ENCODE measurements around the gene SAP130.

The SAP130 gene

GRCh38 chr2:128026448-128027277 is 1.2 kb downstream of the SAP130 start:
- in situ Hi-C loops (cut with MboI; ENCODE audit: low sequenced_read_pairs) = no loop called here

DNA sequence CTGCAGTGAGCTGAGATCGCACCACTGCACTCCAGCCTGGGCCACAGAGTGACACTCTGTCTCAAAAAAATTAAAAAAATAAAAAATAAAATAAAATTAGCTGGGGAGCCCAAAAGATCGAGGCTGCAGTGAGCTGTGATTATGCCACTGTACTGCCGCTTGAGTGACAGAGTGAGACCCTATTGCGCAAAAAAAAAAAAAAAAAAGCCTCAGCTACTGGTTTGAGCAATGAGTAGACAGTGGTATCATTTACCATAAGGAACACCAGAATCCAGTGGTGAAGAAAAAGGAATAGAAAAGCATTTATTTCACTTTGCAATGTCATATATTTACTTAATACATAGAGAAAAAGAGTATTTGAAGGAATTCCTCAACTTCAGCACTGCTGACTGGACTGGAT is 3.0 kb downstream of the SAP130 start:
- in situ Hi-C loops (cut with MboI; ENCODE audit: low sequenced_read_pairs) = no loop called here

DNA sequence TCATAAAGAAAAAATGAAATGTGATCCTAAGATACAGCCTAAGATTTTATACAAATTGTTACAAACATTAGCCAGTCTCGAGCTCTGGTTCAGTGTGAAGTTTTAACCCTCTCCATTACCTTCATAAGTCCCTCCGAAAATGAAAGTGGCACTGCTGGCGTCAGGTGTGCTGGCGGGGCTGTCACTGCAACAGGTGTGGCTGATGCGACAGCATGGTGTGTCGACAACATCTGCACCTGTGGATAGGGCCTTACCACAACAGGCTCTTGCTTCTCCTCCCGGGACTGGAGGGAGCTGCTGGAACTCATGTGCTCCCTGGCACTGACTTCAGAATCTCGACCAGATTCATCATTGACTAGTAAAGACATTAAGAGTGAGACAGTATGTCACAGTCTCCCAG is 10.3 kb downstream of the SAP130 start:
- in situ Hi-C loops (cut with MboI; ENCODE audit: low sequenced_read_pairs) = no loop called here

- in situ Hi-C loops (cut with MboI; ENCODE audit: low sequenced_read_pairs) = no loop called here
Measured at GRCh38 chr2:128016620-128017019, 11.2 kb downstream of the SAP130 start.

DNA sequence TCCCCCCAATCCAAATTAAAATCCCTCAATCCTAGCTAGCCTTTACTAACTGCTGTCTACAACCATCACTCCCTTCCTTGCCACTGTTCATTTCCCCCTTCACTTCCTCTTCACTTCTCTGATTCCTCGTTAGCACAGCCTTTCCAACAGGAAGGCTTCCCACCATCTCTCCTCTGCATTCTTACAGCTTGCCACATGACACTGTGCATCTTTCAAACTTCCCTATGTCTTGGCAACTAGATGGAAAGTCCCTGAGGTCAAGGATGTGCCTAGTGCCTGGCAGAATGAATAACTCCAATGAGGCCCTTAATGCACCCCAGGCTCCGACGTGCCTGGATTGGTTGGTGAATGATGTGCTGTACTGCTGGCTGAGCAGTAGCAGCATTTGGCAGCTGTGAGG is 15.2 kb downstream of the SAP130 start:
- in situ Hi-C loops (cut with MboI; ENCODE audit: low sequenced_read_pairs) = no loop called here

GRCh38 chr2:128008074-128008672 is 19.7 kb downstream of the SAP130 start:
- in situ Hi-C loops (cut with MboI; ENCODE audit: low sequenced_read_pairs) = no loop called here

- in situ Hi-C loops (cut with MboI; ENCODE audit: low sequenced_read_pairs) = no loop called here
Measured at GRCh38 chr2:128004509-128004908, 23.4 kb downstream of the SAP130 start.

- in situ Hi-C loops (cut with MboI; ENCODE audit: low sequenced_read_pairs) = no loop called here
Measured at GRCh38 chr2:128003463-128003862, 24.4 kb downstream of the SAP130 start.

- in situ Hi-C loops (cut with MboI; ENCODE audit: low sequenced_read_pairs) = no loop called here
Measured at GRCh38 chr2:127996160-127996559, 31.7 kb downstream of the SAP130 start.

GRCh38 chr2:127995725-127996124 is 32.1 kb downstream of the SAP130 start:
- in situ Hi-C loops (cut with MboI; ENCODE audit: low sequenced_read_pairs) = no loop called here

GRCh38 chr2:127993659-127994058 is 34.2 kb downstream of the SAP130 start:
- in situ Hi-C loops (cut with MboI; ENCODE audit: low sequenced_read_pairs) = no loop called here

DNA sequence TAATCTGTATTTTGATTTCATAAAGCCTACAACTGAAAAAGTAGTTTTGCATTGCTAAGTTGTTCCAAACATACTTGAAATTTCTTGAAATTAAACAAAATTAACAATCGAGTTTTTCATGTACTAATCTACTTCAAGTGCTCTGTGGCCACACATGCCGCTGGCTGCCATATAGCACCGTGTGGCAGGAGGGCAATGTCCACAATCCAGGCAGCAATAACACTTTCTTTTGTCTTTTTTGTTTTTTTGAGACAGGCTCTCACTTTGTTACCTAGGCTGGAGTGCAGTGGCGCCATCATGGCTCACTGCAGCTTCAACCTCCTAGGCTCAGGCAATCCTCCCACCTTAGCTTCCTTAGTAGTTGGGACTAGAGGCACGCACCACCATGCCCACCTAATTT is 36.1 kb downstream of the SAP130 start:
- in situ Hi-C loops (cut with MboI; ENCODE audit: low sequenced_read_pairs) = no loop called here

- in situ Hi-C loops (cut with MboI; ENCODE audit: low sequenced_read_pairs) = no loop called here
Measured at GRCh38 chr2:127986548-127987079, 41.2 kb downstream of the SAP130 start.

GRCh38 chr2:127985735-127986134 is 42.1 kb downstream of the SAP130 start:
- in situ Hi-C loops (cut with MboI; ENCODE audit: low sequenced_read_pairs) = no loop called here

GRCh38 chr2:127985026-127985734 is 42.7 kb downstream of the SAP130 start:
- in situ Hi-C loops (cut with MboI; ENCODE audit: low sequenced_read_pairs) = no loop called here

- in situ Hi-C loops (cut with MboI; ENCODE audit: low sequenced_read_pairs) = no loop called here
Measured at GRCh38 chr2:127984551-127984950, 43.3 kb downstream of the SAP130 start.

GRCh38 chr2:127969446-127969845 is 58.4 kb downstream of the SAP130 start:
- in situ Hi-C loops (cut with MboI; ENCODE audit: low sequenced_read_pairs) = no loop called here

GRCh38 chr2:127968610-127969339 is 59.1 kb downstream of the SAP130 start:
- in situ Hi-C loops (cut with MboI; ENCODE audit: low sequenced_read_pairs) = no loop called here

- in situ Hi-C loops (cut with MboI; ENCODE audit: low sequenced_read_pairs) = no loop called here
Measured at GRCh38 chr2:127961729-127962128, 66.1 kb downstream of the SAP130 start.

DNA sequence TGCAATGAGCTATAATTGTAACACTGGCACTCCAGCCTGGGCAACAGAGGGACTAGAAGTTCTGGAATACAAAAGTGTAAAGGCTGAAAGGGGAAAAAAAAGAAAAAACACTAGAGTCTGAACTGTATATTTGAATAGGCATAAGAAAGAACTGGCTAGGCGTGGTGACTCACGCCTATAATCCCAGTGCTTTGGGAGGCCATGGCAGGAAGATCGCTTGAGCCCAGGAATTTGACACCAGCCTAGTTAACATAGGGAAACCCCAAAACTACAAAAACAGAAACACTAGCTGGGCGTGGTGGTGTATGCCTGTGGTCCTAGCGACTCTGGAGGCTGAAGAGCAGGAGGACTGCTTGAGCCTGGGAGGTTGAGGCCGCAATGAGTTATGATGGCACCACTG is 70.6 kb downstream of the SAP130 start:
- in situ Hi-C loops (cut with MboI; ENCODE audit: low sequenced_read_pairs) = no loop called here

DNA sequence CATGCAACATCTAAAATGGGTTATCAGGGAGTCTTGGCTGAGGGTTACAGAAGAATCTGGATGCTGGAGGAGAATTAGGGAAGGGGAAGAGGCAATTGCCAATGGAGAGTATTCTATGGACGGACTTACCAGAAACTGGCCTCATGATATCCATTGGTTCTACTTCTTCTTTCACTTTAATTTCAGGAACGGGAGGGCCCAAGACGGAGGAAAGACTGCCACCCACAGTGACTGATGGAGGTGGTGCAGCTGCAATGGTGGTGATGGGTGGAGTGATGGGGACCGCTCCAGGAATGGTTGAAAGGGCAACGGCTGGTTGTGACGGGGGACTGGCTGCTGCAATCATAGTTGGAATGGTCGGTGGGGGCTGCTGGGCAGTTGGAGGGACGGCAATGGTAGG is 73.0 kb downstream of the SAP130 start:
- in situ Hi-C loops (cut with MboI; ENCODE audit: low sequenced_read_pairs) = no loop called here

All from HL-60/S4 treated with retinoic acid at 250 ng/mL for 4 days and 3 days (cell line).